ENCODE measurements around the gene LY6G6C. TPM values are rescaled to one million over a fixed set of nuclear protein-coding genes. Genes with fewer than 3 reads are reported as not detected.

The LY6G6C gene
- total RNA-seq, 4 donors from 2014 or later = 1.4 TPM; not detected in 3

GRCh38 chr6:31687860-31688693 is 33.5 kb downstream of the LY6G6C start:
- Histone ChIP-seq H3K36me3 (no peaks in the 10 kb centered on the region), H3K27ac (no peak overlapping the region), H3K9me3 (no peaks in the 10 kb centered on the region), H3K27me3 (no peaks in the 10 kb centered on the region), H3K4me3 (no peak overlapping the region), H3K4me1 (no peaks in the 10 kb centered on the region)
- no peak for DNase-seq
- no peak for TF ChIP-seq POLR2A (IDR thresholded peaks at IDR 0.05)
- TF ChIP-seq, protein P1, sequence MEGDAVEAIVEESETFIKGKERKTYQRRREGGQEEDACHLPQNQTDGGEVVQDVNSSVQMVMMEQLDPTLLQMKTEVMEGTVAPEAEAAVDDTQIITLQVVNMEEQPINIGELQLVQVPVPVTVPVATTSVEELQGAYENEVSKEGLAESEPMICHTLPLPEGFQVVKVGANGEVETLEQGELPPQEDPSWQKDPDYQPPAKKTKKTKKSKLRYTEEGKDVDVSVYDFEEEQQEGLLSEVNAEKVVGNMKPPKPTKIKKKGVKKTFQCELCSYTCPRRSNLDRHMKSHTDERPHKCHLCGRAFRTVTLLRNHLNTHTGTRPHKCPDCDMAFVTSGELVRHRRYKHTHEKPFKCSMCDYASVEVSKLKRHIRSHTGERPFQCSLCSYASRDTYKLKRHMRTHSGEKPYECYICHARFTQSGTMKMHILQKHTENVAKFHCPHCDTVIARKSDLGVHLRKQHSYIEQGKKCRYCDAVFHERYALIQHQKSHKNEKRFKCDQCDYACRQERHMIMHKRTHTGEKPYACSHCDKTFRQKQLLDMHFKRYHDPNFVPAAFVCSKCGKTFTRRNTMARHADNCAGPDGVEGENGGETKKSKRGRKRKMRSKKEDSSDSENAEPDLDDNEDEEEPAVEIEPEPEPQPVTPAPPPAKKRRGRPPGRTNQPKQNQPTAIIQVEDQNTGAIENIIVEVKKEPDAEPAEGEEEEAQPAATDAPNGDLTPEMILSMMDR (IDR thresholded peaks at IDR 0.05) = no peak
- intact Hi-C loops (cut with DNase I; ENCODE audit: low total_unique reads) = no loop called here

DNA sequence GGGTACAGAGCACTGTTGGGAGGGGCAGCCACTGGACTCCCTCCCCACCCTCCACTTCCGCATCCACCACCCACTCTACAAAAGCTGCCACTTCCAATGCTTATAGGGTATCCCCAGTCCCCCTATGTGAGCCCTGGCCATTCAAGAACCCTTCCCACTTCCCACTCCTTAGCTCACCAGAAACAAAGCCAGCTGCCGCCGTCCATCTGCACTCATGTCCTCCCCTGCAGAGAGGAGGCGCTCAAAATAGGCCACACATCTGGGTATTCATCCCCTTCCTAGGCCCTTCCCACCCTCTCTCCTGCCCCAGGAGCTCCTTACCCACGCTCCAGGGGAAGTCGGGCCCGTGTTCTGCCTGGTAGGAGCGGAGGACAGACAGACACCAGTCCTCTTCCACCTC is 34.2 kb downstream of the LY6G6C start:
- intact Hi-C loops (cut with DNase I; ENCODE audit: low total_unique reads) = no loop called here
- TF ChIP-seq POLR2A (IDR thresholded peaks at IDR 0.05) = no peak
- TF ChIP-seq, protein P1 (IDR thresholded peaks at IDR 0.05) = no peak

DNA sequence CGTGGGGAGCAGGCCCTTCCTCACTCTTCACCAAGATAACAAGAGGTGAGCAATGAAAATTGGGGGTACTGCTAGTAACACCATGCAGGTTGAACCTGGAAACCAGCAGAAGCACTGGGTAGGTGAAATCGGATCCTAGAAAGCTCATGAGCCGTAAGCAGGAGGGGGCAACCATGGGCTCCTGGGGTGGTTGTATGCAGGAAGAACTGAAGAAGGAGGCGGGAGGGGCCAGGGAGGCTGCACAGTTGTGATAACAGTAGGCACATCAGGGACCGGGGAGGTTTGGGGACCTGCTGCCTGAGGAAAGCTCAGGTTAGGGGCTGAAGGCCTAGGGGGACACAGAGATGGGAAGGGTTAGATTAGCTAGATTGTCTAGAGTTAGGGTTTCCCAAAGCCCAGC is 35.1 kb downstream of the LY6G6C start:
- Histone ChIP-seq H3K36me3 (no peaks in the 10 kb centered on the region), H3K27me3 (no peaks in the 10 kb centered on the region), H3K4me3 (no peak overlapping the region), H3K9me3 (no peaks in the 10 kb centered on the region), H3K4me1 (no peaks in the 10 kb centered on the region), H3K27ac (no peak overlapping the region)
- DNase-seq = no peak
- TF ChIP-seq POLR2A (IDR thresholded peaks at IDR 0.05) = no peak
- TF ChIP-seq, protein P1 (IDR thresholded peaks at IDR 0.05) = no peak
- intact Hi-C loops (cut with DNase I; ENCODE audit: low total_unique reads) = no loop called here

More for the DNA sequence above, 34.2 kb downstream of the LY6G6C start:
- no peaks in the 10 kb centered on the region for H3K27me3 ChIP-seq
- no peak for DNase-seq
- H3K27ac ChIP-seq = no peak overlapping the region
- no peaks in the 10 kb centered on the region for H3K9me3 ChIP-seq
- no peak overlapping the region for H3K4me3 ChIP-seq
- no peaks in the 10 kb centered on the region for H3K36me3 ChIP-seq
- H3K4me1 ChIP-seq = no peaks in the 10 kb centered on the region

DNA sequence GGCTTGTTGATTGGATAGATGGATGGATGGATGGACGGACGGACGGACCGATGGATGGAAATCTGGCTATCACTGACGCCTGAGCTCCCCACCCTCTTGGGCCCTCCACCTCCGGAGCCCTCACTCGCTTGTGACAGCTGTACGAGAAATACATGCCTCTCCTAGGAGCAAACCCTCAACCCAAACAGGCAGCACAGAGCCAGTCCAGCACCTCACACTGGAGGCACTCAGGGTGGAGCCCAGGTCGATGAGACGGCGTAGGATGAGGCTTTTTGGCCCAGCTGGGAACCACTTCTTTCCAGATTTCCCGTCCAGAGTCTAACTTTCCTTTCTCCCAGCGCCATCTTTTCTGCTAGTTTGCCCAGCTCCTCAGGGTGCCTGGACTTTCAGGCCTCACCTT is 38.0 kb downstream of the LY6G6C start:
- intact Hi-C loops (cut with DNase I; ENCODE audit: low total_unique reads) = loop anchor here (5.0 kb wide), 1 partner anchor 149 kb away; no protein-coding TSS in a partner anchor
- Histone ChIP-seq H3K9me3 (no peaks in the 10 kb centered on the region), H3K36me3 (no peaks in the 10 kb centered on the region), H3K27ac (no peak overlapping the region), H3K27me3 (no peaks in the 10 kb centered on the region), H3K4me1 (peaks cover 0 to 4% of the 10 kb centered on the region in 2 donors), H3K4me3 (no peak overlapping the region)
- TF ChIP-seq POLR2A (IDR thresholded peaks at IDR 0.05) = no peak
- TF ChIP-seq, protein P1 (IDR thresholded peaks at IDR 0.05) = no peak
- no peak for DNase-seq

- H3K27me3 ChIP-seq = no peaks in the 10 kb centered on the region
- no peaks in the 10 kb centered on the region for H3K9me3 ChIP-seq
- TF ChIP-seq, protein P1 (IDR thresholded peaks at IDR 0.05) = peak in 3 of 4 experiments; percentile 29 to 36 (median 36)
- TF ChIP-seq POLR2A (IDR thresholded peaks at IDR 0.05) = peak in 1 of 2 donors; percentile 19
- H3K4me3 ChIP-seq = peak overlapping the region; percentile 40 to 56
- no peaks in the 10 kb centered on the region for H3K36me3 ChIP-seq
- H3K4me1 ChIP-seq = peaks cover 0 to 4% of the 10 kb centered on the region in 2 donors
- DNase-seq = peak in 1 of 2 donors; percentile 57
- intact Hi-C loops (cut with DNase I; ENCODE audit: low total_unique reads) = loop anchor here (5.0 kb wide), 1 partner anchor 151 kb away; no protein-coding TSS in a partner anchor
- peak overlapping the region; percentile 71 to 88 for H3K27ac ChIP-seq
Observed at GRCh38 chr6:31681135-31681671, 40.3 kb downstream of the LY6G6C start.
